Stimulated activated memory B cell treated with anti-CD40 and anti-IgM and Interleukin-4, amounts not matched to agents 10 μg/mL and 1 μg/mL and 100 μg/mL, for 72 hours (primary cell): ENCODE data around the gene SLC10A7.

Experiments used
- ATAC-seq: fragments of 150-1000 bp; cut with Tn5 transposase; 2 replicates; pipeline ENCODE4 v1.10.0; 2021
- H3K27ac Mint-ChIP-seq: one replicate; pipeline ENCODE4 v1.8.0; 2022; ENCODE audit warnings: mild to moderate bottlenecking, mixed read lengths
- H3K27me3 Mint-ChIP-seq: one replicate; pipeline ENCODE4 v1.8.0; 2022; ENCODE audit warnings: mixed read lengths
- H3K36me3 Mint-ChIP-seq: one replicate; pipeline ENCODE4 v1.8.0; 2022; ENCODE audit warnings: mixed read lengths
- H3K4me1 Mint-ChIP-seq: one replicate; pipeline ENCODE4 v1.8.0; 2022; ENCODE audit warnings: mixed read lengths
- H3K4me3 Mint-ChIP-seq: one replicate; pipeline ENCODE4 v1.8.0; 2022; ENCODE audit warnings: mild to moderate bottlenecking, moderate library complexity, mixed read lengths
- H3K9me3 Mint-ChIP-seq: one replicate; pipeline ENCODE4 v1.8.0; 2022; ENCODE audit warnings: mixed read lengths

The SLC10A7 gene

DNA sequence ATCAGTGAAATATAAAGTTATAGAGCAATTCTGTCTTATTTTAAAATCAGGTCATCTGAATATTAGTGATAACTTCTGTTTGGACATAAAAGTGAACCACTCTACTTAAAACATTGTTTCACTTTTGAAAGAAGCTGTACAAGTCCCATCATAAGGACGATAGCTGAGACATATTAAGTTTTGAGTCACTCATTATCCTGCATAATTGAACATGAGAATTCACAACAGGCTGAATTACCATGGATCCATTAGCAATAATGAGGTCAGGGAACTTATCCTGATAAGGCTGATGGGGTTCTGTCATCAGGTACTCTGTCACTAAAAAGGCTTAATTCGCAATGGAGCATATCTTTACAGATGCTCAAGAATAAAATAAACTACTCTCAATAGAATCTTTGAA, 227.0 kb downstream of the SLC10A7 start:
- H3K36me3 Mint-ChIP-seq = peaks cover 32% of the 10 kb centered on the region
- no peak overlapping the region for H3K4me3 Mint-ChIP-seq

DNA sequence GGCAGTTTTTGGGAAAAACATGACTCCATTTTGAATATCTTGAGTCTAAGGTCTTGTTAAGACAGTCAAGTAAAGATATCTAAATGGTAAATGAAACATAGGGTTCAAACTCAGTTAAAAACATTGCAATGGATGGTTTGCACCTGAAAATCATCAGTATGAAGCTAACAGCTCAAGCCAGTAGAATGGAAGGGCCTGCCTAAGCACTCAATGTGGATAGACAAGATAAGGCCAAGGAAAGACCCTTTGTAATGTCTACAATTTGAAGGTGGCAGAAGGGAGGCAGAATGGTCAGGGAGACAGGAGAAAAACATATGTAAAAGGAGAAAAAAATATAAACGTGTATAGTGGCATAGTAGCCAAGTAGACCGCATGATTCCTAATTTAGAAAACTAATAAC, 229.2 kb downstream of the SLC10A7 start:
- Mint-ChIP-seq H3K36me3 (peaks cover 33% of the 10 kb centered on the region), H3K9me3 (no peaks in the 10 kb centered on the region), H3K27ac (no peak overlapping the region), H3K4me1 (no peaks in the 10 kb centered on the region), H3K4me3 (no peak overlapping the region), H3K27me3 (no peaks in the 10 kb centered on the region)
- ATAC-seq = no peak

More for the DNA sequence above, 227.0 kb downstream of the SLC10A7 start:
- Mint-ChIP-seq H3K27ac (no peak overlapping the region), H3K9me3 (no peaks in the 10 kb centered on the region), H3K4me1 (no peaks in the 10 kb centered on the region), H3K27me3 (no peaks in the 10 kb centered on the region)
- ATAC-seq = no peak

DNA sequence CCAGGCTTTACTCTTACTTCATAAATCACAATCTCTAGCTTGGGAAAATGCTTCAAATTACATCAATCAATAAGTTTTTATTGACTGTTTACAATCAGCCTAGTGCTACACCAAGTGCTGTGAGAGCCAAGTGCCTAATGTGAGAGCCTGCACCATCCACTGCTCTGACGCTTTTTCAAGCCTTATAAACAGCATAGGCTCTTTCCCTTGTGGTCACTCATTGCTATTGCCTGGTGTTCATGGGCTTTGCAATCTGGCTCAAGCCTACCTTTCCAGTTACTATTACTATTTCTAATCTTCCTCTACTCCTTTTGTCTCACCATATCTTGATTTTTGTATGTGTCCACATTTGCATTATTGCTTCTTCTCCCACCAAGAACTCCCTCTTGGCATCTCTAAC, 230.4 kb downstream of the SLC10A7 start:
- H3K27ac Mint-ChIP-seq = no peak overlapping the region
- no peaks in the 10 kb centered on the region for H3K4me1 Mint-ChIP-seq
- H3K9me3 Mint-ChIP-seq = no peaks in the 10 kb centered on the region
- H3K27me3 Mint-ChIP-seq = no peaks in the 10 kb centered on the region
- H3K36me3 Mint-ChIP-seq = peaks cover 33% of the 10 kb centered on the region
- no peak for ATAC-seq
- H3K4me3 Mint-ChIP-seq = no peak overlapping the region

DNA sequence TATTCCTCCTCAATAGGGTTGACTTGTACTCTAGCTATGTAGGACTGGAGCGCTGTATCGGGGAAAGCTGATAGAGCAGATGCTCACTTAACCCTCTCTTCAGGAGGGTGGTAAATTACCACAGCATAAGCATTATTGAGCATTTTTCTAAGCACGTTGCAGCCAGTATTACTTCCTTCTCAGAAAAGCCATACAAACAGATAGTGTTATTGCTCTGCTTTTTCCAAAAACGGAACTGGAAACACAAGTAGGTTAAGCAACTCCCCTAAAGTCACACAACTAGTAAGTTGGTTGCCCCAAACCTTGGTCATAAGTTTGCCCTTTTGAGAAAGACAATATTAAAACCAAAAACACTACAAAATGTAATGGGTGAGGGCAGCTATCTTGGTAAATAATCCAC, 233.5 kb downstream of the SLC10A7 start:
- H3K4me3 Mint-ChIP-seq = no peak overlapping the region
- H3K9me3 Mint-ChIP-seq = no peaks in the 10 kb centered on the region
- H3K27me3 Mint-ChIP-seq = no peaks in the 10 kb centered on the region
- no peaks in the 10 kb centered on the region for H3K4me1 Mint-ChIP-seq
- no peak for ATAC-seq
- peaks cover 24% of the 10 kb centered on the region for H3K36me3 Mint-ChIP-seq
- no peak overlapping the region for H3K27ac Mint-ChIP-seq

DNA sequence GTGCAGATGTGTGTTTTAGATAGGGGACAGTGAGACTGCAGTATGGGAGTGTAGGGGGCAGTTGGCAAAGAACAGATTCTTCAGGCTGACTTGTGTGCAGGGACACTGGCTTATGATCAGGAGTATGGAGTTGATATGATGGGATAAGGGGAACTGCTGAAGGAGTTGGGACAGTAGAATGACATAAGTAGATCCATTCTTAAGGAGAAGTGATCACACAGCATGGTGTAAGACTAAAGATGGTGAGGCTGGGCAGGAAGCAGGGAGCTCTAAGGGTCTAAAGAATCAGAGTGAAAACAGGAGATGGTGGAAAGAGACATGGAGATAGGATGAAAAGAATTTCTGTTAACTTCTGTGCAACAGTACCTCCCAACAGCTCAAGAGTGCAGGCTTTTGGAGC, 236.7 kb downstream of the SLC10A7 start:
- ATAC-seq = no peak
- H3K27ac Mint-ChIP-seq = no peak overlapping the region
- H3K27me3 Mint-ChIP-seq = no peaks in the 10 kb centered on the region
- H3K36me3 Mint-ChIP-seq = peaks cover 15% of the 10 kb centered on the region
- H3K4me3 Mint-ChIP-seq = no peak overlapping the region
- H3K9me3 Mint-ChIP-seq = no peaks in the 10 kb centered on the region
- no peaks in the 10 kb centered on the region for H3K4me1 Mint-ChIP-seq

DNA sequence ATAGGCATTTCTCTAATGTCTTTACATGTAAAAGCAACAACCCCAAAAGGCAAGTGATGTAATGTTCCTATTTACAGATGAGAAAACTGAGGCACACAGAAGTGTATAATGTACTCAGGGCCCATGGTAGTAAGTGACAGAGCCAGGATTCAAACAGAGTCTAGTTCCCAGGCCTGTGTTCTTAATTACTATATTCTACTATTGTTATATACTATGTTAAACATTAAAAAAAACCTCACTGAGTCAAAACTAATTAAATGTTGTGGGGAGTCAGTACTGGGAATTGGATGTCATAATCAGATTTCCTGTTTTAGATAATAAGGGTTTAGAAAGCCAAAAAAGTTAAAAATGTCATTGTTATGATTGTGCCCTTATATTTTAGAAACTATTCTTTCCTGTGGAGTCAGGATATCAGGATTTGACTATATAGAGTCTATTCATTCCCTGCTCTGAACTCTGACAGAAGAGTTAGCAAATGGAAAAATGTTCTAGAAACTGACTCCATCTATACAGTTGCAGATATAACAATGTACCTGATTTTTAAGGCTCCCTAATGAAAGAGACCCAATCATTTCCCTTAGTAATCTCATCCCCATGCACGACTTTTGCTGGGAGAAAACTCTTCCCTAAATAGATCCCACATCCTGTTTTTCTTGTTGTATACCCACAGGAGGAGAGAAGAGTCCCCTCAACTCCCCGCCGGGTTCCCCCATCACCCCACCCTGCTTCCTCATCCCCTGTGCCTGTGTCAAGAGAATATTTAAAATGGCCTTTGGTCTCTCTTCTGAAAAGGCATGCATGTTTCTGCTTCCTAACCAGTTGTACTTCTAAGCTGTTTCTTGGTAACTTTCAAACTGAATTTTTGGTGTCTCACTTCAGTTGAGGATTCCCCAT, 237.7 kb downstream of the SLC10A7 start:
- Mint-ChIP-seq H3K27ac (no peak overlapping the region), H3K9me3 (no peaks in the 10 kb centered on the region), H3K4me1 (no peaks in the 10 kb centered on the region), H3K36me3 (peaks cover 20% of the 10 kb centered on the region), H3K27me3 (no peaks in the 10 kb centered on the region), H3K4me3 (no peak overlapping the region)
- ATAC-seq = no peak

DNA sequence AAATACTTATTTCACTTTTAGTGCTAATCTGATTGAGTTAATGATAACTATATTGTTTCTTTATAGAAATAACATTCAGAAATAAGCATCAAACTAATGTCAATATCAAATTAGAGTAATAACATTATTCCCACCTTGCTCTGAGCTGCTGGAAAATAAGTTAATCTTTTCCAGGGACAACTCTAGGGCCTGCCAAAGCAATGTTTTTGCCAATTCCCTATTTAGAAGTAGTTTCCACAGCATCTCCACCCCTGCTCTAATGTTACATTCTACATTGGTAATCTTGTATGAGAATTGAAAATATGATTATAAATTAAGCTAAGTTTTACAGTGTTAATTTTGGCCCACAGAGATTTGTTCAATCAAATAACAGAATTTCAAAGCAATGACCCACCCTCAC, 239.1 kb downstream of the SLC10A7 start:
- Mint-ChIP-seq H3K27ac (no peak overlapping the region), H3K27me3 (no peaks in the 10 kb centered on the region), H3K9me3 (no peaks in the 10 kb centered on the region), H3K36me3 (peaks cover 14% of the 10 kb centered on the region), H3K4me3 (no peak overlapping the region), H3K4me1 (no peaks in the 10 kb centered on the region)
- no peak for ATAC-seq

DNA sequence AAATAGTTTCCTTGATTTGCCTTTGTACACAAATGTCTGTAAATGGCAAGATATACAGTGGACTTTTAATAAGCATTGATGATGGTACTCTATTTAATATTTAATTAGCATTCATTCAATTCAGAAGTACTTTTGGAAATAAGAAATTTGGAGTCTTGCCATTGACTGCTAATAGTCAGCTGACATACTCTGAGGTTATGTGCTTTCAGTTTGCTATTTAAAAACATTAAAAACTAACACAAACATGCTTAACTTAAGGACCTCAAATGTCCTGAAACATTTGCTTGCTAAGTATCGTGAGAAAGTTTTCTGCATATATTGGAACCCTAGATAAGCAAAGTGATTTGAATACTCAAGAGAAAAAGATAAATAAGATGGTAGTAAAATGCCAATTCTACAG, 242.8 kb downstream of the SLC10A7 start:
- Mint-ChIP-seq H3K4me3 (no peak overlapping the region), H3K27ac (no peak overlapping the region), H3K9me3 (no peaks in the 10 kb centered on the region), H3K27me3 (no peaks in the 10 kb centered on the region), H3K36me3 (peaks cover 14% of the 10 kb centered on the region), H3K4me1 (no peaks in the 10 kb centered on the region)
- no peak for ATAC-seq

DNA sequence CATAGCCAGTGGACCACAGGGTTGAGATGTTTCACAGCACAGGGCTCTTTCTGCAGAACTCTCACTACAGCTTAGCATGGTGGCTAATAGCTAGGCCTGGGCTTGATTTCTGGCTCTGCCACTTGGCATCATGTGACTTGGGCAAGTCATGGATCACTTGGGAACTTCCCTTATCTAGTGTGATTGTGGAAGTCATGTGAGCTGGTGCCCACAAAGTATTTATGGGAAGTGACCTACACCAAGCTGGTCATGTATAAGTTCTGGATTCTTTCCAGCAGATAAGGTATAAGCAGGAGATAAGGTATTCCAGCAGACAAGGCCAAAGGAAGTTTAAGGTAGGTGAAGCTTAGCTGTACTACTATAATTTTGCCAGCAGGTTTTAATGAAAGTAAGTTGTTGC, 246.4 kb downstream of the SLC10A7 start:
- Mint-ChIP-seq H3K9me3 (no peaks in the 10 kb centered on the region), H3K27me3 (no peaks in the 10 kb centered on the region), H3K4me3 (no peak overlapping the region), H3K27ac (no peak overlapping the region), H3K36me3 (peaks cover 19% of the 10 kb centered on the region), H3K4me1 (peaks cover 10% of the 10 kb centered on the region)
- no peak for ATAC-seq

DNA sequence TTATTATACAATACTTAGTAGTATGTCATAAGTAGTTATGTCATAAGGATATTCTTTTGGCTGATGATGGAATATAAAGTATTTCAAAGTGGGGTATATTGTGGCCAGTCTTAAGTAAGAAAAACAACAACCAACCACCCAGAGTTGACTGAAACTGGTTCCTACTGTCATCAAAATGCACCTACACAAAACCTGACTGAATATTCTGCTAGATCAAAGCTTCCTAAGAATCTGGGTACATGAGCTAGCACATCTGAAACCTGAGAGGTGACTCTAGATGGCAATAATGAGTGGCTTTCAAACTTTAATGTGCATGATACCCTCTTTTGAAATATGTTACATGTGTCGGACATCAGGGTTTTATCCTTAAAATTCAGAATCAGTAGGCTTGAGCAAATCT, 247.0 kb downstream of the SLC10A7 start:
- H3K36me3 Mint-ChIP-seq = peaks cover 17% of the 10 kb centered on the region
- H3K27ac Mint-ChIP-seq = no peak overlapping the region
- no peaks in the 10 kb centered on the region for H3K9me3 Mint-ChIP-seq

DNA sequence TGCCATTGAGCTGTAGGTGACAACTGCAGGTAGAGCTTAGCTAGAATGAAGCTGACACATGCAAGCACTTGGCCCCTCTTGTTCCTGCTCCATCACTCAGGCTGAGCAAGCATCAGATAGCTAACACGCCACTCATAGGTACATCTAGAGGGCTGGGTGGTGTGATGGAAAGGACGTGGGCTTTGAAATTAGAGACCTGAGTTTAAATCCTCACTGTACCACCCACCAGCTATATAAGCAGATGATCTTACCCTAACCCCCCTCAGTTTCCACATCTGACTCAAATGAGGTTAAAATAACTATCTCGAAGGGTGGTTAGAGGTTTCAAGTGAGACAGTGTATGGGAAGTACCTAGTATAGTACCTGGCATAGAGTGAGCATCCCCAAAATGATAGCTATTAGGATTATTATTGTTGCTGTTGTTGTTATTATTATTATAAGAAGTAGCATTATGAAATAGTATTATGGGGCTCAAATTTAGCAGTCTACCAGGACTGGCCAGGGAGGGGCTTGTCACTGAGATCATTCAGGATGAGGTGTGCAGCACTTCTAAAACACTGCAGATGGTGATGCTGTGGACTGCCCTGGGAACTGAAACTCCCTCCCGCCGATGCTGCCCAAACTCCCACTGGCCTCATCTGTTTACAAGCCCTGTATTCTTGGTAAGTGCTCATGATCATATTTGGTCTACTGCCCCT, 248.4 kb downstream of the SLC10A7 start:
- H3K9me3 Mint-ChIP-seq = no peaks in the 10 kb centered on the region
- peak; percentile 86 for ATAC-seq
- H3K4me3 Mint-ChIP-seq = no peak overlapping the region
- no peak overlapping the region for H3K27ac Mint-ChIP-seq
- H3K36me3 Mint-ChIP-seq = peaks cover 10% of the 10 kb centered on the region
- H3K4me1 Mint-ChIP-seq = peaks cover 10% of the 10 kb centered on the region
- H3K27me3 Mint-ChIP-seq = no peaks in the 10 kb centered on the region

More for the DNA sequence above, 247.0 kb downstream of the SLC10A7 start:
- Mint-ChIP-seq H3K4me1 (peaks cover 10% of the 10 kb centered on the region), H3K4me3 (no peak overlapping the region), H3K27me3 (no peaks in the 10 kb centered on the region)
- ATAC-seq = no peak

DNA sequence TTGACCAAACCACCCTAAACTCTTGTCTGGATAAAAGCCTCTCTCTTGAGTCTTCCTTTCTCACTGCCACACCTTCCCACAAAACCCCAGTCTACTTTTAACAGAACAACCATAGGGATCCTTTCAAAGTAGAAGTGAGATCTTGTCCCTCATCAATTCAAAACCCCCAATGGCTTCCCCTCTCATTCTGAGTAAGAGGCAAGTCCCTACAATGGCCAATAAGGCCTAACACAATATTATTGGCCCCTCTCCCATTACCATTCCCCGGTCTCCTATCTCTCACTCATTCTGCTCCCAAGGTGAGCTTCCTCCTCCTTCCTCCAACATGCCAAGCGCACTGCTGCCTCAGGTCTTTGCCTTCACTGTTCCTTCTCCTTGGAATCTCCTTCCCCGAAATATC, 250.3 kb downstream of the SLC10A7 start:
- no peak overlapping the region for H3K27ac Mint-ChIP-seq
- no peaks in the 10 kb centered on the region for H3K27me3 Mint-ChIP-seq
- no peak for ATAC-seq
- H3K4me3 Mint-ChIP-seq = no peak overlapping the region
- H3K9me3 Mint-ChIP-seq = no peaks in the 10 kb centered on the region
- H3K36me3 Mint-ChIP-seq = peaks cover 10% of the 10 kb centered on the region
- H3K4me1 Mint-ChIP-seq = peaks cover 10% of the 10 kb centered on the region

DNA sequence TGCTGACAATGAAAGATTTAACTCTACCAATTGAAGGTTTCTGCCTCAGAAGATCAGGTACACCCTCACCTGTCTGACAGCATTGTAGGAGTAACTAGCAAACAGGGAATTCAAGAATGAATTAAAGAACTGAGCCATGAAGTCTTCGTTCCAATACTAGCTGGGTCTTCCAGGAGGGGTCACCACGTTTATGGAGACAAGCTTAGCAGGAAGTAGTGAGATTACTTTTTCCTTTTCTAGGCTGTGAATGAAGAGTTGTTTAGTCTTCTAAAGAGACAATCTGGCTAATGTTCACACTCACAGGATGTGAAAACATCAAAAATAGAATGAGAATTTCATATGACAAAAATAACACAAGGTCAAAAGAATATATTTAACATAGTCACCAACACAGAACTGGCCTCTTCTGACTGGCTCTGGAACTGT, 252.5 kb downstream of the SLC10A7 start:
- Mint-ChIP-seq H3K4me3 (no peak overlapping the region), H3K4me1 (peaks cover 10% of the 10 kb centered on the region), H3K27me3 (no peaks in the 10 kb centered on the region), H3K36me3 (peaks cover 21% of the 10 kb centered on the region), H3K27ac (no peak overlapping the region), H3K9me3 (no peaks in the 10 kb centered on the region)
- ATAC-seq = no peak

DNA sequence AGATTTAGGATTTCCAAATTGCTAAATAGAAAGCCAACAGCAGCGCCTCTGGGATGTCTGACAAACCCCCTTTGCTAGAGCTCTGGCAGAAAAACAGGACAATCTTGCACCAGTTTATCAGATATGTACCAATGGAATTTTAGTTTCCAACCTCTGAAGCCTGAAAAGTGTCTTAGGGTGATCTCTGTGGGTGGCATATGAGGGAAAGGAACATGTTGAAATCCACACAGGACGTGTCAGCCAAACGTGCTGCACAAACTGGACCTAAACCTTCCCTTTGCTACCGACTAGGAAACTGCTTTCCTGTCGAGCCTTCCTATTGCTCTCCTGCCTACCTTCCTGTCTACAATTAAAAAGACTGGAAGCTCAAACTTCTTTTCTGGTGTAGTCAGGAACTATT, 253.9 kb downstream of the SLC10A7 start:
- ATAC-seq = no peak
- peaks cover 26% of the 10 kb centered on the region for H3K36me3 Mint-ChIP-seq
- H3K9me3 Mint-ChIP-seq = no peaks in the 10 kb centered on the region
- H3K4me1 Mint-ChIP-seq = peaks cover 10% of the 10 kb centered on the region
- no peak overlapping the region for H3K27ac Mint-ChIP-seq
- H3K27me3 Mint-ChIP-seq = no peaks in the 10 kb centered on the region
- no peak overlapping the region for H3K4me3 Mint-ChIP-seq

DNA sequence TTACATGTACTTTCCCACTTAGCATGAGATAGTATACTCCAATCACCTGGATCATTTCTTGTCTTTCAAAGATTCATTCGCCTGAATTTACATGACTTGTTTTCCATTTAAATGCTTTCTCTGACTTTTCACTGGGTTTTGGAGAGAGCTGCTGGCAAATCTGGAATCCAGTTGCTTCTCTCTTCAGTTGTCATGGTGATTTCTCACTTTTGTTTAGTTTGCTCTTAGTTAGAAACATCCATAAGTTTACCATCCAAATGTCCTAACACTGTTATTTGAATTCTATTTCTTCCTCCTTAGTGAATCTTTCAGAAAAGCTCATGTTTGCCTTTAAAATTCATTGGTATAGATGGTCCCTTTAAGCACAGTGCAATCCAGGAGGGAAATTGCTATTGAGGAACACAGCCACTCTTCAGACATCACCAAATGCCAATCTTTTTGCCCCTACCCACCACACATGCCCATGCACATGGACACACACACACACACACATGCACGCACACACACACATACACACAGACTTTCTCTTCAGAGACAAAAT, 255.7 kb downstream of the SLC10A7 start:
- Mint-ChIP-seq H3K9me3 (no peaks in the 10 kb centered on the region), H3K36me3 (peaks cover 33% of the 10 kb centered on the region), H3K4me3 (no peak overlapping the region), H3K27ac (no peak overlapping the region), H3K4me1 (peaks cover under 1% of the 10 kb centered on the region), H3K27me3 (no peaks in the 10 kb centered on the region)
- ATAC-seq = no peak

DNA sequence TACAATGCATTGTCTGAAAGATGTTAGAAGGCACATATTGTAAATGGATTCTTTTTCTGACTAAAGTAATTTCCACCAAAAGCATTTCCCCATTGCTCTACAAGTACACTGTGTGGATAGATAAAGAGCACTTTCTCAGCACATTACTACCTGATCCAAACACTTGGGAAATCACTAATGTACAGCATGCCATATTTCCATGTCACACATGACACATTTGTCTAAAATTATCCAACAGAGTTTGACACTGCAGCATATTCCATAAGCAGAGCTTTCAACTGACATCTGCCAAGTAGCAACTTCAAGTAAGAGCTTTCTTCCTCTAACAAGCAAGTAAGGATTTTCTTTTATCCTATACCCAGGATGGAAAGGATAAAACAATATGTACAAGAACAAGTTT, 257.9 kb downstream of the SLC10A7 start:
- Mint-ChIP-seq H3K27me3 (no peaks in the 10 kb centered on the region), H3K9me3 (no peaks in the 10 kb centered on the region), H3K4me3 (no peak overlapping the region)

More for the DNA sequence above, 257.9 kb downstream of the SLC10A7 start:
- peaks cover 39% of the 10 kb centered on the region for H3K36me3 Mint-ChIP-seq
- ATAC-seq = no peak
- H3K27ac Mint-ChIP-seq = no peak overlapping the region
- H3K4me1 Mint-ChIP-seq = no peaks in the 10 kb centered on the region
